ENCODE measurements around the gene GP1BA.

GRCh38 chr17:4892499-4893221 lies 39.4 kb upstream of the GP1BA start:
- no peak for TF ChIP-seq CTCF (IDR thresholded peaks at IDR 0.05)
- TF ChIP-seq POLR2A (IDR thresholded peaks at IDR 0.05): no peak
